ENCODE measurements around the gene PIGR.

The PIGR gene

GRCh38 chr1:206890125-206891060 is 55.9 kb downstream of the PIGR start:
- DNase-seq (ENCODE audit: low spot score): peak; percentile 41

GRCh38 chr1:206887701-206888100 is 58.6 kb downstream of the PIGR start:
- no peak for DNase-seq (ENCODE audit: low spot score)

- no peak for DNase-seq (ENCODE audit: low spot score)
Observed at GRCh38 chr1:206886831-206887230, 59.4 kb downstream of the PIGR start.

- DNase-seq (ENCODE audit: low spot score): no peak
Observed at GRCh38 chr1:206885341-206886060, 60.8 kb downstream of the PIGR start.

DNA sequence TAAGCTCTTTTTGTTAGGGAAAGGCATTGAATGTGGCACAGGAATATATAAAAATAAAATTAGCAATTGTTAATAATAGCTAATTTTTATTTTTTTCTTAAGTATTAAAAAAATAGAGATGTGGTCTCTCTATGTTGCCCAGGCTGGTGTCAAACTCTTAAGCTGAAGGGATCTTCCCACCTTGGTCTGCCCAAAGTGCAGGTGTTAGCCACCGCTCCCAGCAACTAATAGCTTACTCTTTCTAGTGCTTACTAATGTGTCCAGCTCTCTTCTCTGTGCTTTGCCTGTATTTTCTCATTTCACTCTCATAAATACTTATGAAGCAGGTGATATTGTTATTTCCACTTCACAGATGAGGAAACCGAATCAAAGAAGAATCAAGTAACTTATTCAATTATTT is 62.4 kb downstream of the PIGR start:
- no peak for DNase-seq (ENCODE audit: low spot score)

- DNase-seq (ENCODE audit: low spot score): no peak
Observed at GRCh38 chr1:206883160-206883559, 63.1 kb downstream of the PIGR start.

- no peak for DNase-seq (ENCODE audit: low spot score)
Observed at GRCh38 chr1:206882555-206882954, 63.7 kb downstream of the PIGR start.

- DNase-seq (ENCODE audit: low spot score): no peak
Observed at GRCh38 chr1:206880314-206880713, 66.0 kb downstream of the PIGR start.
